Transverse colon (tissue), 4 donors: ENCODE measurements around the gene PDE4B.

Experiments used
- POLR2A ChIP-seq: fragments of 450-650 bp; IDR thresholded peaks from one replicate; pipeline ENCODE4 v1.6.1; 2016; ENCODE audit warnings: antibody characterized with exemption, mild to moderate bottlenecking, moderate library complexity
- POLR2AphosphoS5 ChIP-seq, 3 donors: sonication (generic); formaldehyde crosslinking; IDR thresholded peaks; one replicate each; pipeline ENCODE4 v1.6.1; 2016; ENCODE audit warnings: antibody characterized with exemption in 3 of 3
- TF ChIP-seq, protein P1 (sequence below), 5 experiments: fragments of 200-600 bp in 3 of 5; fragments of 450-650 bp in 2 of 5; sonication (generic) in 3 of 5; IDR thresholded peaks; 1 replicate in 2 of 5; 2 replicates in 3 of 5; pipeline ENCODE4 v1.5.1; 2016 to 2017; ENCODE audit warnings: antibody characterized with exemption in 5 of 5, inconsistent platforms in 3 of 5, mild to moderate bottlenecking in 2 of 5, moderate library complexity in 1 of 5

DNA sequence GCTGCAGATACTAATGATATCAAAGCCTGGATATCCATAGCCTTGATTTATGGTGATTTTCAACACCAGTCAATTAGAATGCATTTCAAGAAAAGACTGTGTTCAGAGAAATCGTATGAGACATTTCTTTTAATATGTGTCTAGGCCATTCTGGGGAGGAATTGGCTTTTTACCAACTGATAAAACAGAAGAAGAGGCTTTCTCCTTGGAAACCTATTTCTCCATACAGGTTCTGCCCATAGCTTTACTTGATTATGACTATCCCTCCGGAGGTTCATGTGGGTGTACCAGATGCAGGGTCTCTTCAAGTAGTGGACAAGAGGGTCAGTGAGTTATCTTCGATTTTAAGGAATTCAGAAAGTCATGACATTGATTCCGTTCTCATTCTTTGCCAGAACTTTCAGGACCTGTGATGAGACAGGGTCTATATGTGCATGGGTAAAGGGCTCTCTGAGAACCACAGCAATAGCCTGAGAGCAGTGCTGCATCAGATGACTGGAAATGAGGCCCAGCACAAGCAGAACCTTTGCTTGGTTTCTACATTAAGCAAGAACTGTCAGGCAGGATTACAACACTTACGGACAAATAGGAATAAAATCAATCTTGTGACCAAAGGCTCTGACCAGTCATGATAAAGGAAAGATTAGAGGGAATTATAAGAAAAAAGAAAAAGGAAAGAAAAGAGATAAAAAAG is 477.6 kb downstream of the PDE4B start:
- TF ChIP-seq POLR2AphosphoS5 (IDR thresholded peaks at IDR 0.05): peak in 2 of 3 donors; percentile 30 to 37
- no peak for TF ChIP-seq POLR2A
- TF ChIP-seq, protein P1, sequence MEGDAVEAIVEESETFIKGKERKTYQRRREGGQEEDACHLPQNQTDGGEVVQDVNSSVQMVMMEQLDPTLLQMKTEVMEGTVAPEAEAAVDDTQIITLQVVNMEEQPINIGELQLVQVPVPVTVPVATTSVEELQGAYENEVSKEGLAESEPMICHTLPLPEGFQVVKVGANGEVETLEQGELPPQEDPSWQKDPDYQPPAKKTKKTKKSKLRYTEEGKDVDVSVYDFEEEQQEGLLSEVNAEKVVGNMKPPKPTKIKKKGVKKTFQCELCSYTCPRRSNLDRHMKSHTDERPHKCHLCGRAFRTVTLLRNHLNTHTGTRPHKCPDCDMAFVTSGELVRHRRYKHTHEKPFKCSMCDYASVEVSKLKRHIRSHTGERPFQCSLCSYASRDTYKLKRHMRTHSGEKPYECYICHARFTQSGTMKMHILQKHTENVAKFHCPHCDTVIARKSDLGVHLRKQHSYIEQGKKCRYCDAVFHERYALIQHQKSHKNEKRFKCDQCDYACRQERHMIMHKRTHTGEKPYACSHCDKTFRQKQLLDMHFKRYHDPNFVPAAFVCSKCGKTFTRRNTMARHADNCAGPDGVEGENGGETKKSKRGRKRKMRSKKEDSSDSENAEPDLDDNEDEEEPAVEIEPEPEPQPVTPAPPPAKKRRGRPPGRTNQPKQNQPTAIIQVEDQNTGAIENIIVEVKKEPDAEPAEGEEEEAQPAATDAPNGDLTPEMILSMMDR (IDR thresholded peaks at IDR 0.05): no peak
